Measurements from ENCODE around the gene PSMD13. TPM values are rescaled to one million over a fixed set of nuclear protein-coding genes. Genes with fewer than 3 reads are reported as not detected.
A peak's percentile ranks its signal among the peaks of the same experiment; 100 is the strongest.

PSMD13 gene
- total and polyA plus RNA-seq, 5 donors from 2014 or later: 99.6 to 276 (median 247) TPM

DNA sequence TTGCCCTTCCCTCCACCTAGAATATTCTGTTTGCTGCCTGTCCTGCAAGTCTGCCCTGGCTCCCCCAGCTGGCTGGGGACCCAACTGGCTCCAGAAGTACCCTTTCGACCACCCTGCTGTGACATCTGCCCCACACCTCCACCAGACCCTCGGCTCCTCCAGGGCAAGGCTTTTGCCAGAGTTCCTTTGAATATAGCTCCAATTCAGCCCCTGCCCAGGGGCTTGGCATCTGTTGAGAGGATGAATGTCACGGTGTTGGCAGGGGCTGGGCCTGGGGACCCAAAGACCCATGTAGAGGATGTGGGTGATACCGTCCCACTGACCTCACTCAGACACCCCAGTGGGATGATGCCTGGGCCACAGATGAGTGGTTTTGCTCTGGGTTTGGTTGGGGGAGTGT lies 45.4 kb downstream of the PSMD13 start:
- H3K27ac ChIP-seq (ENCODE audit: insufficient read depth, low read length, poor library complexity, severe bottlenecking): no peak overlapping the region
- Mint-ChIP-seq H3K36me3 (peaks cover 4% of the 10 kb centered on the region), H3K9me3 (no peaks in the 10 kb centered on the region), H3K27ac (no peak overlapping the region), H3K4me3 (peak overlapping the region; percentile 59 to 90 (median 79)), H3K27me3 (peaks cover 67% of the 10 kb centered on the region), H3K4me1 (peaks cover 0 to 63% (median 15%) of the 10 kb centered on the region in 4 donors)
- peaks cover 54% of the 10 kb centered on the region for H3K4me1 ChIP-seq (ENCODE audit: control insufficient read depth, insufficient read depth, low read length, poor library complexity, severe bottlenecking)
- no peak for ATAC-seq (ENCODE audit: low read depth in 2 of 2)
- H3K9me3 ChIP-seq (ENCODE audit: control insufficient read depth in 2 of 2, low read length in 2 of 2): no peaks in the 10 kb centered on the region
- no peak overlapping the region for H3K4me3 ChIP-seq (ENCODE audit: low read depth, low read length)
- no peak for DNase-seq
- H3K36me3 ChIP-seq (ENCODE audit: control insufficient read depth, insufficient read depth, low read length): no peaks in the 10 kb centered on the region
- H3K27me3 ChIP-seq (ENCODE audit: control insufficient read depth, insufficient read depth, low read length): peaks cover 16% of the 10 kb centered on the region

DNA sequence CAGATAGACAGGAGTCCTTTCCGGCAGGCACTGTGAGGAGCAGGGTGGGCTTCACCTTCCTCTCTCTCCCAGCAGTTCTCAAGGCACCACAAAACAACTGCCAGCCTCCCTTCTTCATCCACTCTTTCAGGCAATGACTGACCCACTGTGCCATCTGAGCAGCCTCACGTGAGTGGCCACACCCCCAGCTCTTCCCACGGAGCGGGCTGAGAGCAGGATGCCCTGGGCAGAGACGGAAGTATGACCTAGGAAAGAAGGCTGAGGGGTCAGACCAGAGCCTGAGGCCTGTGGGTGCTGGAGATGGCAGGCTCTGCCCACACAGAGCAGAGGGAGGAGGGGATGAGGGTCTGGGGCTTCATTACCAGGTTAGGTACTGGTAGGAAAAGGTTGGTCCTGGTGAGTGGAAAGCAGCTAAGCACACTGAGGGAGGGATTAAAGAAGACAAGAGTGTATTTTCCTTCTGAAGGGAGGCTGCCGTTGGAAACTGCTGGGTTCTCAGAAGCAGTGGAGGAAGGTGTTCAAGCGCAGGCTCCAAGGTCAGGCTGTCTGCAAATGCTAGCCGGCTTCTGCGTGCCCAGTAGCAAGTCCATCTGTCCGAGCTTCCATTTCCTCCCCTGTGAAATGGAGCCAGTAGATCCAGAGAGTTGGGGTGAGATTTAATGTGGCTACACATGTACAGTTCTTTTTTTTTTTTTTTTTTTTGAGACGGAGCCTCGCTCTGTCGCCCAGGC lies 46.0 kb downstream of the PSMD13 start:
- H3K27me3 ChIP-seq (ENCODE audit: control insufficient read depth, insufficient read depth, low read length): peaks cover 12% of the 10 kb centered on the region
- Mint-ChIP-seq H3K4me3 (peak overlapping the region; percentile 68 to 90 (median 86)), H3K9me3 (no peaks in the 10 kb centered on the region), H3K27me3 (peaks cover 62% of the 10 kb centered on the region), H3K36me3 (peaks cover 4% of the 10 kb centered on the region), H3K4me1 (peaks cover 0 to 61% (median 11%) of the 10 kb centered on the region in 4 donors), H3K27ac (peak overlapping the region in 2 of 3 donors; percentile 29 to 46)
- no peak for DNase-seq
- H3K36me3 ChIP-seq (ENCODE audit: control insufficient read depth, insufficient read depth, low read length): no peaks in the 10 kb centered on the region
- no peak overlapping the region for H3K27ac ChIP-seq (ENCODE audit: insufficient read depth, low read length, poor library complexity, severe bottlenecking)
- no peak overlapping the region for H3K4me3 ChIP-seq (ENCODE audit: low read depth, low read length)
- ATAC-seq (ENCODE audit: low read depth in 2 of 2): no peak
- no peaks in the 10 kb centered on the region for H3K9me3 ChIP-seq (ENCODE audit: control insufficient read depth in 2 of 2, low read length in 2 of 2)
- H3K4me1 ChIP-seq (ENCODE audit: control insufficient read depth, insufficient read depth, low read length, poor library complexity, severe bottlenecking): peaks cover 58% of the 10 kb centered on the region

DNA sequence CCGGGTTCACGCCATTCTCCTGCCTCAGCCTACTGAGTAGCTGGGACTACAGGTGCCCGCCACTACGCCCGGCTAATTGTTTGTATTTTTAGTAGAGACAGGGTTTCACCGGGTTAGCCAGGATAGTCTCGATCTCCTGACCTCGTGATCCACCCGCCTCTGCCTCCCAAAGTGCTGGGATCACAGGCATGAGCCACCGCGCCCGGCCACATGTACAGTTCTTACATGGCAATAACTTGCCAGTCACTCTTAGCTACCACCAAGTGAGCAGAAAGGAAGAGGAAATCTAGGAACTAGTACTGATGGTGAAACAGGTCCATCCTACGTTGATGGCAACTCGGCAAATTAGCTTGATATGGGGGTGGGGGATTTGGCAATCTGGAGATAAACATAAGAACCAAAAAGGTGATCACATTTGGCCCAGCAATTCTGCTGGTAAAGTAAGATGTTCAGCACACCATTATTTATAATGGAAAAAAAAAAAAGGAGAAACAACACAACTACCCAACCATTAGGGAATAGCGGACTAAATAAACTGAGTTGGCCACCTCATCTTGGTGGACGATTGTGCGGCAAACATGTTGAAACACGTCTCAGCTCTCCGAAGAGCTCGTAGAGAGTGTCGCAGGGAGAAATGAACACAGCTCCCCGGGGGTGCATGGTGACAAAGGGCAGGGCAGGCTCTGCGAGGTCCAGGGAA lies 46.8 kb downstream of the PSMD13 start:
- H3K27ac Mint-ChIP-seq: peak overlapping the region in 1 of 3 donors; percentile 61
- peaks cover 0 to 58% (median 7%) of the 10 kb centered on the region in 4 donors for H3K4me1 Mint-ChIP-seq
- H3K4me3 Mint-ChIP-seq: peak overlapping the region; percentile 21 to 81 (median 57)
- H3K4me3 ChIP-seq (ENCODE audit: low read depth, low read length): no peak overlapping the region
- no peaks in the 10 kb centered on the region for H3K9me3 ChIP-seq (ENCODE audit: control insufficient read depth in 2 of 2, low read length in 2 of 2)
- DNase-seq (no peak), ATAC-seq (ENCODE audit: low read depth in 2 of 2) (no peak)
- no peaks in the 10 kb centered on the region for H3K36me3 ChIP-seq (ENCODE audit: control insufficient read depth, insufficient read depth, low read length)
- H3K36me3 Mint-ChIP-seq: peaks cover 4% of the 10 kb centered on the region
- H3K27me3 ChIP-seq (ENCODE audit: control insufficient read depth, insufficient read depth, low read length): peaks cover 7% of the 10 kb centered on the region
- H3K27ac ChIP-seq (ENCODE audit: insufficient read depth, low read length, poor library complexity, severe bottlenecking): no peak overlapping the region
- peaks cover 59% of the 10 kb centered on the region for H3K4me1 ChIP-seq (ENCODE audit: control insufficient read depth, insufficient read depth, low read length, poor library complexity, severe bottlenecking)
- H3K27me3 Mint-ChIP-seq: peaks cover 57% of the 10 kb centered on the region
- H3K9me3 Mint-ChIP-seq: no peaks in the 10 kb centered on the region

DNA sequence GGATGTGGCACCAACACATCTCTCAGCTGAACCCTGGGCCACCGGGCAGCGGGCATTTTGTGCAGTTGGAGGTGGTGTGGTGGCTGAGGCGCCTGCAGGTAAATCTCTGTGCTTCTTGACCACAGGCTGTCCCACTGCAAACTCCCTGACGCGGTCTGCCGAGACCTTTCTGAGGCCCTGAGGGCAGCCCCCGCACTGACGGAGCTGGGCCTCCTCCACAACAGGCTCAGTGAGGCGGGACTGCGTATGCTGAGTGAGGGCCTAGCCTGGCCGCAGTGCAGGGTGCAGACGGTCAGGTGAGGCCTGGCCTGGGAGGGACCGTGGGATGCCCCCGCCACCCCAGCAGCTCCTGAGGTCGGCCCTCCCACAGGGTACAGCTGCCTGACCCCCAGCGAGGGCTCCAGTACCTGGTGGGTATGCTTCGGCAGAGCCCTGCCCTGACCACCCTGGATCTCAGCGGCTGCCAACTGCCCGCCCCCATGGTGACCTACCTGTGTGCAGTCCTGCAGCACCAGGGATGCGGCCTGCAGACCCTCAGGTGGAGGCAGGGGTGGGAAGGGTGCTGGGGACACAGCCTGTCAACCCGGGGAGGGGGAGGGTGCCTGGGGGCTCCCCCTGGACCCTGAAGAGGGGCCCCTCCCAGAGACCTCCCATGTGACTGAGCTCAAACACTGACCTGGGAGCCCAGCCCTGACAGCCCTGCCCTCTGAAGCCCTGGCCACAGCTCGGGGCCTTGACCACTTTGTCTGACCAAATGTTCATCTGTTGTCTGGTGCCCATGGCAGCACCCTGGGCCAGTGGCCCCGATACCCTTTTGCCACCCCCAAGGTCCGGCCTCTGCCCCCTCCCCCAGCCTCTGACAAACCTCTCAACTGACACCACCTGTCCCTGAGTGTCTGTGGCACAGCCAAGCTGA lies 47.6 kb downstream of the PSMD13 start:
- Histone ChIP-seq H3K4me3 (ENCODE audit: low read depth, low read length) (no peak overlapping the region), H3K27ac (ENCODE audit: insufficient read depth, low read length, poor library complexity, severe bottlenecking) (no peak overlapping the region), H3K9me3 (ENCODE audit: control insufficient read depth in 2 of 2, low read length in 2 of 2) (no peaks in the 10 kb centered on the region), H3K36me3 (ENCODE audit: control insufficient read depth, insufficient read depth, low read length) (no peaks in the 10 kb centered on the region), H3K27me3 (ENCODE audit: control insufficient read depth, insufficient read depth, low read length) (peaks cover 7% of the 10 kb centered on the region), H3K4me1 (ENCODE audit: control insufficient read depth, insufficient read depth, low read length, poor library complexity, severe bottlenecking) (peaks cover 51% of the 10 kb centered on the region)
- Mint-ChIP-seq H3K4me3 (peak overlapping the region in 1 of 4 donors; percentile 46), H3K9me3 (no peaks in the 10 kb centered on the region), H3K27me3 (peaks cover 57% of the 10 kb centered on the region), H3K4me1 (peaks cover 0 to 54% (median 7%) of the 10 kb centered on the region in 4 donors), H3K27ac (no peak overlapping the region), H3K36me3 (peaks cover 4% of the 10 kb centered on the region)
- DNase-seq: no peak
- ATAC-seq (ENCODE audit: low read depth in 2 of 2): no peak

DNA sequence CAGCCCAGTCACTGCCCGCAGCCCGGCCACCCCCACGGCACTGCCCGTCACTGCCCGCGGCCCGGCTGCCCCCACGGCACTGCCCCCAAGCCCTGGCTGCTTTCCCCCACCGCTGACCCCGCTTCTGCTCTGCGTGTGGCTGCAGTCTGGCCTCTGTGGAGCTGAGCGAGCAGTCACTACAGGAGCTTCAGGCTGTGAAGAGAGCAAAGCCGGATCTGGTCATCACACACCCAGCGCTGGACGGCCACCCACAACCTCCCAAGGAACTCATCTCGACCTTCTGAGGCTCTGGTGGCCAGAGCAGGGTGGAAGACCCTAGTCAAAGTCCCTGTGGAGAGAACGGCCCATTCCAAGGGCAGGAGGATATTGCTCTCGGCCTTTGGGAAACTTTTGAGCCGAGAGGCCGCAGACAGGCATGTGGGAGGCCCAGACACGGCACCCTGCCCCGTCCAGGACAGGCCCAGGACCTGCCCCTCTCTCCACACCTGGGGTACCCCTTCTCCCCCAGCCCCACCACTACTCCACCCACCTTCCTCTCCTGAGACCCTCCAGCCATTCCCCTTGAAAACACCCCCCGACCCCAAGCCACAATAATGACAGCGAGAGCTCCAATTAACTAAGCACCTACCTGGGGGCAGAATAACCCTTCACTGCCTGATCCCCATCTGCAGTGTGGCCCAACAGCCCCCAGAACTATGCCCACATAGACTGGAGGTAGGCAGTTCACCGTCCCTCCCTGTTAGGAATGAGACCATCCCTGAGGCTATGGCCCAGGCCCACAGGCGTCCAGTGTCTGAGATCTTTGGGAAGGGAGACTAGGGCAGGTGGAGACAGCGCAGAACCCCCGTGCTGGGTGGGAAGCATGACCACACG lies 48.5 kb downstream of the PSMD13 start:
- peaks cover 4% of the 10 kb centered on the region for H3K36me3 Mint-ChIP-seq
- H3K27ac Mint-ChIP-seq: no peak overlapping the region
- H3K27me3 ChIP-seq (ENCODE audit: control insufficient read depth, insufficient read depth, low read length): peaks cover 7% of the 10 kb centered on the region
- H3K4me1 ChIP-seq (ENCODE audit: control insufficient read depth, insufficient read depth, low read length, poor library complexity, severe bottlenecking): peaks cover 47% of the 10 kb centered on the region
- H3K36me3 ChIP-seq (ENCODE audit: control insufficient read depth, insufficient read depth, low read length): no peaks in the 10 kb centered on the region
- H3K9me3 Mint-ChIP-seq: no peaks in the 10 kb centered on the region
- peaks cover 51% of the 10 kb centered on the region for H3K27me3 Mint-ChIP-seq
- no peak overlapping the region for H3K27ac ChIP-seq (ENCODE audit: insufficient read depth, low read length, poor library complexity, severe bottlenecking)
- H3K4me1 Mint-ChIP-seq: peaks cover 0 to 58% (median 7%) of the 10 kb centered on the region in 4 donors
- no peak for DNase-seq
- H3K4me3 ChIP-seq (ENCODE audit: low read depth, low read length): no peak overlapping the region
- H3K4me3 Mint-ChIP-seq: peak overlapping the region in 3 of 4 donors; percentile 29 to 96 (median 69)
- ATAC-seq (ENCODE audit: low read depth in 2 of 2): no peak
- no peaks in the 10 kb centered on the region for H3K9me3 ChIP-seq (ENCODE audit: control insufficient read depth in 2 of 2, low read length in 2 of 2)

DNA sequence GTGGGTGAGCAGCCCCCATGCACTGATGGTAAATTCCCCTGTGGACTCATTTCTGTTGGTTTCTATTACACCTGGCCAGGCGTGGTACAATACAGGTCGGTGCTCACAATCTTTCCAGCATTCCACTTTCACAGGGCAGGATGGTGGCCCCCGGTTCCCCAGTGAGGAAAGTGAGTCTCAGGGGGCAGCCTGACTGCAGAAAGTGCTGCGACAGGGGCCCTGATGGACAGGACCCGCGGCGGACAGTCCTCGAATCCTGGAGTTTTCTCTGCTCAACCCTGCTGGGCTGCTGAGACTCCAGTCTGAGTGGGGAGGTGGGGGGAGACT lies 49.1 kb downstream of the PSMD13 start:
- peak overlapping the region in 1 of 4 donors; percentile 96 for H3K4me3 Mint-ChIP-seq
- H3K27me3 Mint-ChIP-seq: peaks cover 49% of the 10 kb centered on the region
- peaks cover 0 to 58% (median 7%) of the 10 kb centered on the region in 4 donors for H3K4me1 Mint-ChIP-seq
- H3K36me3 Mint-ChIP-seq: peaks cover 4% of the 10 kb centered on the region
- H3K9me3 ChIP-seq (ENCODE audit: control insufficient read depth in 2 of 2, low read length in 2 of 2): no peaks in the 10 kb centered on the region
- no peak overlapping the region for H3K27ac ChIP-seq (ENCODE audit: insufficient read depth, low read length, poor library complexity, severe bottlenecking)
- no peaks in the 10 kb centered on the region for H3K36me3 ChIP-seq (ENCODE audit: control insufficient read depth, insufficient read depth, low read length)
- peak overlapping the region in 1 of 3 donors; percentile 5 for H3K27ac Mint-ChIP-seq
- H3K4me3 ChIP-seq (ENCODE audit: low read depth, low read length): no peak overlapping the region
- DNase-seq: no peak
- peaks cover 7% of the 10 kb centered on the region for H3K27me3 ChIP-seq (ENCODE audit: control insufficient read depth, insufficient read depth, low read length)
- peaks cover 41% of the 10 kb centered on the region for H3K4me1 ChIP-seq (ENCODE audit: control insufficient read depth, insufficient read depth, low read length, poor library complexity, severe bottlenecking)
- no peak for ATAC-seq (ENCODE audit: low read depth in 2 of 2)
- H3K9me3 Mint-ChIP-seq: no peaks in the 10 kb centered on the region
